ENCODE results near the gene WFDC8. TPM values are rescaled to one million over a fixed set of nuclear protein-coding genes. Genes with fewer than 3 reads are reported as not detected.

Gene WFDC8
- total RNA-seq, 1 donor from 2014 or later = not detected

DNA sequence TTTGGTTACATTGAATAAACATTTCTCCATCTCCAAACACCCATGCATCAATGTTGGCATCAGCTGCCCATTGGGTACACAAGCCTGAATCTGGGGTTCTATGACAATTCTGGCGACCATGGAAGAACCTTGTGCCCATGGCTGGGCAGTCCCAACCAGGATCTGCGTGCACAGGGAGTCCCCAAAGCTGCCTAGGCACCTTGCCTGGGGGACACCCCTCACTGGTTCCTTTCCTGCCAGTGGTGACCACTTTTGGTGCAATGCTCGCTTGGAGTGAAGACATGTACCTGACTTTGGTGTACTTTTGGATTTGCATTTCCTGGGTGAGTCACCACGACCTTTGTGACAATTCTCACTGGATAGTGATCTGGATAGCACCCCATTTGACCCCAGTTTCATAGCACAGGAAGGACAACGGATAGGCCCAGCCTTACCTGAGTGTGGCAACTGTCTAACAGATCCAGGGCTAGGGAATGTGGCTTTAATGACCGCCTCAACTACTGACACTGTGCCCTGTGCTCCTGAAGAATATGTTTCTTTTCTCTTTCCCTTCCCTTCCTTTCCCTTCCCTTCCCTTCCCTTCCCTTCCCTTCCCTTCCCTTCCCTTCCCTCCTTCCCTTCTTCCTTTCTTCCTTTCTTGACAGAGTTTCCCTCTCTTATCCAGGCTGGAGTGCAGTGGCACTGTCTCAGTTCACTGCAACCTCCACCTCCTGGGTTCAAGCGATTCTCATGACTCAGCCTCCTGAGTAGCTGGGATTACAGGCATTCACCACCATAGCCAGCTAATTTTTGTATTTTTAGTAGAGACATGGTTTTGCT lies 70.8 kb downstream of the WFDC8 start:
- Mint-ChIP-seq H3K27me3 (ENCODE audit: unreplicated experiment) (no peaks in the 10 kb centered on the region), H3K9me3 (ENCODE audit: unreplicated experiment) (no peaks in the 10 kb centered on the region), H3K4me1 (ENCODE audit: unreplicated experiment) (no peaks in the 10 kb centered on the region), H3K4me3 (ENCODE audit: unreplicated experiment) (no peak overlapping the region), H3K36me3 (ENCODE audit: low read depth, unreplicated experiment) (no peaks in the 10 kb centered on the region), H3K27ac (ENCODE audit: unreplicated experiment) (no peak overlapping the region)
- TF ChIP-seq, protein P1, sequence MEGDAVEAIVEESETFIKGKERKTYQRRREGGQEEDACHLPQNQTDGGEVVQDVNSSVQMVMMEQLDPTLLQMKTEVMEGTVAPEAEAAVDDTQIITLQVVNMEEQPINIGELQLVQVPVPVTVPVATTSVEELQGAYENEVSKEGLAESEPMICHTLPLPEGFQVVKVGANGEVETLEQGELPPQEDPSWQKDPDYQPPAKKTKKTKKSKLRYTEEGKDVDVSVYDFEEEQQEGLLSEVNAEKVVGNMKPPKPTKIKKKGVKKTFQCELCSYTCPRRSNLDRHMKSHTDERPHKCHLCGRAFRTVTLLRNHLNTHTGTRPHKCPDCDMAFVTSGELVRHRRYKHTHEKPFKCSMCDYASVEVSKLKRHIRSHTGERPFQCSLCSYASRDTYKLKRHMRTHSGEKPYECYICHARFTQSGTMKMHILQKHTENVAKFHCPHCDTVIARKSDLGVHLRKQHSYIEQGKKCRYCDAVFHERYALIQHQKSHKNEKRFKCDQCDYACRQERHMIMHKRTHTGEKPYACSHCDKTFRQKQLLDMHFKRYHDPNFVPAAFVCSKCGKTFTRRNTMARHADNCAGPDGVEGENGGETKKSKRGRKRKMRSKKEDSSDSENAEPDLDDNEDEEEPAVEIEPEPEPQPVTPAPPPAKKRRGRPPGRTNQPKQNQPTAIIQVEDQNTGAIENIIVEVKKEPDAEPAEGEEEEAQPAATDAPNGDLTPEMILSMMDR (IDR thresholded peaks at IDR 0.05; ENCODE audit: unreplicated experiment) = no peak
- no peak for DNase-seq (ENCODE audit: low spot score)

DNA sequence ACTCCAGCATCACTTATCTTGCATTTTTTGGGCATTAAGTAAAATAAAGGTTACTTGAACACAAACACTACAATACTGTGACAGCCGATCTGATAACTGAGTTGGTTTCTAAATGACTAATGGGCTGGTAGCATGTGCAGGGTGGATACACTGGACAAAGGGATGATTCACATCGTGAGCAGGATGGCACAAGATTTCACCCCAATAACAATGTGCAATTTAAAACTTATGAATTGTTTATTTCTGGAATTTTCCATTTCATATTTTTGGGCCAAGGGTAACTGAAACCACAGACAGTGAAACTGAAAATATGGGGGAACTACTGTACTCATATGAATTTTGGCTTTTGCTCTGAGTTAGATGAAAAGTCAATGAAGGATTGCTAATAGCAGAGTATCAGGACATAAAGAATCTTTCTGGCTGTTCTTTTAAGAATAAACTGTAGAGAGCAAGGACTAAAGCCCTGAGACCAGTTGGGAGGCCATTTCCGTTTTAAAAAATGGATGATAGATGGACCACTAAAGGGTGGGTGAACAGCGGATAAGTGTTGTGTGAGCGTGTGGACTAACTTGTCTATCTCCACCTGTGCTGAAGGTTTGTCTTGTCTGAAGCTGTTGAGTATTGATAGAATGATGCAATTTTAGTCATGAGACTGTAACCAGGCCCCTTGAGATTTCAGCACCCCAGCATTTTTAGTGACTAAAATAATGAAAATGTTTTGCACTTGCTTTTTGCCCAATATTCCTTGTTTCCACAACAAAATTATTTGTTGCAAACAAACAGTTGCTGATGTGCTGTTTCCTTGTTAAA lies 71.9 kb downstream of the WFDC8 start:
- TF ChIP-seq, protein P1 (IDR thresholded peaks at IDR 0.05; ENCODE audit: unreplicated experiment) = no peak
- no peaks in the 10 kb centered on the region for H3K36me3 Mint-ChIP-seq (ENCODE audit: low read depth, unreplicated experiment)
- no peak overlapping the region for H3K4me3 Mint-ChIP-seq (ENCODE audit: unreplicated experiment)
- no peak overlapping the region for H3K27ac Mint-ChIP-seq (ENCODE audit: unreplicated experiment)
- H3K4me1 Mint-ChIP-seq (ENCODE audit: unreplicated experiment) = no peaks in the 10 kb centered on the region
- H3K9me3 Mint-ChIP-seq (ENCODE audit: unreplicated experiment) = no peaks in the 10 kb centered on the region
- no peak for DNase-seq (ENCODE audit: low spot score)
- no peaks in the 10 kb centered on the region for H3K27me3 Mint-ChIP-seq (ENCODE audit: unreplicated experiment)

DNA sequence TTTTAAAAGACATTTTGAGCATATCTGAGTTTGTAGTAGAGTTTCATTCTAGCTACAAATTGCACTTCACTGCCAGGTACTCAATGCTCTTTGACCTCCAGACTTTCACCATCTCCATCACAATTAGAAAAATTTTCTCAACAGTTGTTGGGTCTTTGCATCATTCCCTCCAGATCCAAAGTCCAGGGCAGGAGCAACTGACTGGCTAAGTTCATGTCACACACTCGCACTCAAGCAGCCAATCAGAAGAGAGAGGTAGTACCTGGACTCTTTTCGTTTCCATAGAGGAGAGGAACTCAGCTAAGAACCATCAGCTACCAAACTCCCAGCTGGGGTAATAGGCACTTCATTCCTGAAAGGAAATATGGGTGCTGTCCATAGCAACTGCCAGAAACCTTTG lies 72.7 kb downstream of the WFDC8 start:
- no peaks in the 10 kb centered on the region for H3K36me3 Mint-ChIP-seq (ENCODE audit: low read depth, unreplicated experiment)
- no peak overlapping the region for H3K4me3 Mint-ChIP-seq (ENCODE audit: unreplicated experiment)
- no peaks in the 10 kb centered on the region for H3K27me3 Mint-ChIP-seq (ENCODE audit: unreplicated experiment)
- no peak overlapping the region for H3K27ac Mint-ChIP-seq (ENCODE audit: unreplicated experiment)
- H3K4me1 Mint-ChIP-seq (ENCODE audit: unreplicated experiment) = no peaks in the 10 kb centered on the region
- TF ChIP-seq, protein P1 (IDR thresholded peaks at IDR 0.05; ENCODE audit: unreplicated experiment) = no peak
- DNase-seq (ENCODE audit: low spot score) = no peak
- H3K9me3 Mint-ChIP-seq (ENCODE audit: unreplicated experiment) = no peaks in the 10 kb centered on the region

DNA sequence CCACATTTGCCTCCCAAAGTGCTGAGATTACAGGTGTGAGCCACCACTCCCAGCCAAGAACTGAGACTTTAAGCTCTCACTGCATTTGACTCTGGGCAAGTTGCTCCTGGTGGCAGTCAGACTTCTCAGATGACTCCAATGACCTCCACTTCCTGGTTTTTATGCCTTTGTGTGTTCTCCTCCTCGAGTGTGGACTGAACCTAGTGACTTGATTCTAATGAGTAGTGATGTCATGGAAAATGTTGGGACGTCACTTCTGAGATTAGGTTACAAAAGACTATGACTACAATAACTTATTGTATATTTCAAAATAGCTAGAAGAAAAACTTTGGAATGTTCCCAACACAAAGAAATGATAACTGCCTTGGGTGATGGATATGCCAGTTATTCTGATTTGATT lies 75.7 kb downstream of the WFDC8 start:
- Mint-ChIP-seq H3K4me3 (ENCODE audit: unreplicated experiment) (no peak overlapping the region), H3K36me3 (ENCODE audit: low read depth, unreplicated experiment) (no peaks in the 10 kb centered on the region), H3K9me3 (ENCODE audit: unreplicated experiment) (no peaks in the 10 kb centered on the region), H3K4me1 (ENCODE audit: unreplicated experiment) (no peaks in the 10 kb centered on the region), H3K27me3 (ENCODE audit: unreplicated experiment) (no peaks in the 10 kb centered on the region), H3K27ac (ENCODE audit: unreplicated experiment) (no peak overlapping the region)
- DNase-seq (ENCODE audit: low spot score) = no peak
- TF ChIP-seq, protein P1 (IDR thresholded peaks at IDR 0.05; ENCODE audit: unreplicated experiment) = no peak

DNA sequence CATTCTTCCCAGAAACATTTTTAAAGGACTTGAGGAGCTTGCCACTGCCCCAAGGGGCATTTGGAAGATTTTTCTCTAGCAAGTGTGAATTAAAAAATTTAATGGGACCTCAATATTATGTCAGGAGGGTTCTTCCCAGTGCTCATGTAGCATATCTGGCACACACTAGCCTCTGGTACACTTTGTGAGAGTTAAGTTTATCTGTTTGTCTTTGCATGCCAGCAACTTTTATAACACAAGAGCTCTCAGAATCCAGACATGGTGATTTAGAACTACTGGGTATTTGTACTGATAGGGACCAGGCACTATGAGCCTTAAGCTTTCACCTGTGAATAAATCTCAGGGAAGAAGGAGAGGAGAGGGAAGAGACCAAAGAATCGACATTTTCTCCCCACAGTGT lies 76.5 kb downstream of the WFDC8 start:
- H3K4me1 Mint-ChIP-seq (ENCODE audit: unreplicated experiment) = no peaks in the 10 kb centered on the region
- H3K4me3 Mint-ChIP-seq (ENCODE audit: unreplicated experiment) = no peak overlapping the region
- no peaks in the 10 kb centered on the region for H3K9me3 Mint-ChIP-seq (ENCODE audit: unreplicated experiment)
- TF ChIP-seq, protein P1 (IDR thresholded peaks at IDR 0.05; ENCODE audit: unreplicated experiment) = no peak
- no peaks in the 10 kb centered on the region for H3K36me3 Mint-ChIP-seq (ENCODE audit: low read depth, unreplicated experiment)
- H3K27ac Mint-ChIP-seq (ENCODE audit: unreplicated experiment) = no peak overlapping the region
- DNase-seq (ENCODE audit: low spot score) = no peak
- no peaks in the 10 kb centered on the region for H3K27me3 Mint-ChIP-seq (ENCODE audit: unreplicated experiment)

Measured in endothelial cell (in vitro differentiated cells).